ENCODE results near the gene TRAF2. TPM values are rescaled to one million over a fixed set of nuclear protein-coding genes. Genes with fewer than 3 reads are reported as not detected.

TRAF2 gene
- total and polyA plus RNA-seq, 2 of the 4 experiments (the other 2 are of a cell fraction): 6.6 to 12.0 TPM

DNA sequence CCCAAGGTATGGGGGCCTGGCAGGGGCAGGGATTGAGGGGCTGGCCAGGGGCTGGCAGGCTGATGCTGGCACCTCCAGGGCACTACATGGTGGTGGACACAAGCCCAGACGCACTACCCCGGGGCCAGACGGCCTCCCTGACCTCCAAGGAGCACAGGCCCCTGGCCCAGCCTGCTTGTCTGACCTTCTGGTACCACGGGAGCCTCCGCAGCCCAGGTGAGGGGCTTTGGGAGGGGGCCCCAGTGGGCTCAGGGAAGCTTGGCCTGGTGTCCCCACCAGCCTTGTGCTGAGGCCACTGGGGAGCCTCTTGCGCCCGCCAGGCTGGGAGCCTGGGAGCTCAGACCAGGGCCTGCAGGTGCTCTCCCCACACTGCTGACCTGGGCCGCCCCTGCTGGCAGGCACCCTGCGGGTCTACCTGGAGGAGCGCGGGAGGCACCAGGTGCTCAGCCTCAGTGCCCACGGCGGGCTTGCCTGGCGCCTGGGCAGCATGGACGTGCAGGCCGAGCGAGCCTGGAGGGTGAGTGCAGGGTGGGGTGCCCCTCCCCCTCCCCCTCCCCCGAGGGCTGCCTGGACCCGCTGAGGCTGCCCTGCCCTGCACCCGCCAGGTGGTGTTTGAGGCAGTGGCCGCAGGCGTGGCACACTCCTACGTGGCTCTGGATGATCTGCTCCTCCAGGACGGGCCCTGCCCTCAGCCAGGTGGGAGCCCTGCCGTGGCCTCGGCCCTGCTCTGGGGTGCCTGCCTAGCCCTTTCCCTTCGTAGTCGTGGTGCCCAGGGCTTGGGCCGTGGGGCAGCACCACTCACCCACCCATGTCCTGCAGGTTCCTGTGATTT, 28.5 kb upstream of the TRAF2 start:
- TF ChIP-seq NFE2L2 (IDR thresholded peaks at IDR 0.05; ENCODE audit: low read depth, low read length) (no peak), MAFK (IDR thresholded peaks at IDR 0.05; ENCODE audit: low read depth, low read length) (no peak)
- TF ChIP-seq, protein P1, sequence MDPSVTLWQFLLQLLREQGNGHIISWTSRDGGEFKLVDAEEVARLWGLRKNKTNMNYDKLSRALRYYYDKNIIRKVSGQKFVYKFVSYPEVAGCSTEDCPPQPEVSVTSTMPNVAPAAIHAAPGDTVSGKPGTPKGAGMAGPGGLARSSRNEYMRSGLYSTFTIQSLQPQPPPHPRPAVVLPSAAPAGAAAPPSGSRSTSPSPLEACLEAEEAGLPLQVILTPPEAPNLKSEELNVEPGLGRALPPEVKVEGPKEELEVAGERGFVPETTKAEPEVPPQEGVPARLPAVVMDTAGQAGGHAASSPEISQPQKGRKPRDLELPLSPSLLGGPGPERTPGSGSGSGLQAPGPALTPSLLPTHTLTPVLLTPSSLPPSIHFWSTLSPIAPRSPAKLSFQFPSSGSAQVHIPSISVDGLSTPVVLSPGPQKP (IDR thresholded peaks at IDR 0.05; ENCODE audit: borderline replicate concordance, low read depth, low read length): no peak
- Histone ChIP-seq H3K23ac (ENCODE audit: low read depth, low read length) (no peak overlapping the region), H3K9me3 (ENCODE audit: control insufficient read depth, insufficient read depth, low read length) (no peaks in the 10 kb centered on the region), H3K79me1 (ENCODE audit: low read depth in 1 of 2, low read length in 2 of 2) (peaks cover 0 to 17% of the 10 kb centered on the region in 2 experiments; a peak in 1 of 4 replicates), H3K27me3 (ENCODE audit: control insufficient read depth, insufficient read depth, low read length) (no peaks in the 10 kb centered on the region), H2BK15ac (ENCODE audit: low read depth, low read length) (no peak overlapping the region), H4K20me1 (ENCODE audit: insufficient read depth, low read length) (peaks cover 5% of the 10 kb centered on the region; the same call in 1 of the 2 replicates), H3K9ac (ENCODE audit: low read depth, low read length) (no peak overlapping the region), H2AFZ (replicated peaks; ENCODE audit: low read length, poor library complexity) (peak overlapping the region; percentile 43), H3K14ac (replicated peaks; ENCODE audit: low read depth, low read length) (no peak overlapping the region), H2AK5ac (ENCODE audit: low read depth, low read length) (no peak overlapping the region), H3K27ac (ENCODE audit: insufficient read depth, low read length) (no peak overlapping the region), H2BK20ac (ENCODE audit: low read depth, low read length) (no peak overlapping the region), H2BK120ac (ENCODE audit: low read depth, low read length) (no peak overlapping the region), H3K4me1 (ENCODE audit: control insufficient read depth, insufficient read depth, low read length) (peaks cover 8% of the 10 kb centered on the region), H4K8ac (ENCODE audit: low read depth in 2 of 2, low read length in 2 of 2) (no peak overlapping the region), H4K5ac (ENCODE audit: low read depth, low read length) (no peak overlapping the region), H3K4ac (ENCODE audit: low read depth, low read length) (no peak overlapping the region), H3K4me2 (ENCODE audit: low read depth, low read length) (no peak overlapping the region), H3K18ac (ENCODE audit: low read depth, low read length) (no peak overlapping the region), H2AK9ac (replicated peaks; ENCODE audit: low read depth, low read length, poor library complexity) (no peak overlapping the region), H4K91ac (ENCODE audit: insufficient read depth, low read depth, low read length) (no peak overlapping the region), H3K4me3 (ENCODE audit: insufficient read depth, low read depth, low read length) (no peak overlapping the region), H3K36me3 (ENCODE audit: control insufficient read depth, insufficient read depth, low read length) (peaks cover 23% of the 10 kb centered on the region), H3K56ac (ENCODE audit: extremely low read depth, insufficient read depth, low read length) (no peak overlapping the region), H2BK5ac (ENCODE audit: low read depth, low read length, poor library complexity, severe bottlenecking) (no peak overlapping the region), H3K9me1 (ENCODE audit: insufficient read depth, low read length) (no peaks in the 10 kb centered on the region)
- WGBS, 2 experiments (ENCODE audit: extremely low coverage in 2 of 2, insufficient read length in 1 of 2): 83% methylated on average over 7 of the region's 29 CpGs; no CpG with 5 or more reads in 1 of the 2 experiments
- in situ Hi-C loops (cut with MboI; ENCODE audit: low sequenced_read_pairs) (no loop called here), dilution Hi-C loops (cut with HindIII; ENCODE audit: low sequenced_read_pairs, unreplicated experiment) (no loop called here), intact Hi-C loops (cut with micrococcal nuclease) (no loop called here)
- DNase-seq: no peak
- ChIA-PET POLR2A (ENCODE audit: unreplicated experiment) (no interaction called here), CTCF (no interaction called here)
- no peak for ATAC-seq (ENCODE audit: low read depth)
- no TSS peak for BruUV-seq (replicated peaks)
